ENCODE data around the gene MEF2A.

DNA sequence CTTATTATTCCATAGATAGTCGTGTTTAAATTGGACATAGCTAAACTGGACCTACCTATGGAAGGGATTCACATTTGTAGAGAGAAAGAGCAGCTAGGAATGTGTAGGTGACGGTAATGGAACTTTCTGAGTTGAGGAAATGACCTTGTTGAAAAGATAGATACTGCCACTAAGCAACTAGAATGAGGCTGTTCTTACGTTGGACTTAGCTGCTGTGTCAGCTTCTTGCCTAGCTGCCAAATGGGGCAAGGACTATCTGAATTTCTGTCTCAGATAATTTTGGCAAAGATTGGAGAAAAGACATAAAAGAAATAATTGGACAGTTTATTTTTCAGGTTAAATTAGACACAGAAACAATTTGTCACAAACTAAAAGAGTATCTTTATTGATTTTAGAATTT lies 68.8 kb downstream of the MEF2A start:
- TF ChIP-seq, protein P1, sequence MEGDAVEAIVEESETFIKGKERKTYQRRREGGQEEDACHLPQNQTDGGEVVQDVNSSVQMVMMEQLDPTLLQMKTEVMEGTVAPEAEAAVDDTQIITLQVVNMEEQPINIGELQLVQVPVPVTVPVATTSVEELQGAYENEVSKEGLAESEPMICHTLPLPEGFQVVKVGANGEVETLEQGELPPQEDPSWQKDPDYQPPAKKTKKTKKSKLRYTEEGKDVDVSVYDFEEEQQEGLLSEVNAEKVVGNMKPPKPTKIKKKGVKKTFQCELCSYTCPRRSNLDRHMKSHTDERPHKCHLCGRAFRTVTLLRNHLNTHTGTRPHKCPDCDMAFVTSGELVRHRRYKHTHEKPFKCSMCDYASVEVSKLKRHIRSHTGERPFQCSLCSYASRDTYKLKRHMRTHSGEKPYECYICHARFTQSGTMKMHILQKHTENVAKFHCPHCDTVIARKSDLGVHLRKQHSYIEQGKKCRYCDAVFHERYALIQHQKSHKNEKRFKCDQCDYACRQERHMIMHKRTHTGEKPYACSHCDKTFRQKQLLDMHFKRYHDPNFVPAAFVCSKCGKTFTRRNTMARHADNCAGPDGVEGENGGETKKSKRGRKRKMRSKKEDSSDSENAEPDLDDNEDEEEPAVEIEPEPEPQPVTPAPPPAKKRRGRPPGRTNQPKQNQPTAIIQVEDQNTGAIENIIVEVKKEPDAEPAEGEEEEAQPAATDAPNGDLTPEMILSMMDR (IDR thresholded peaks at IDR 0.05; ENCODE audit: borderline replicate concordance, extremely low read depth, low read length, poor library complexity, severe bottlenecking) = no peak
- no peak for TF ChIP-seq EZH2 (IDR thresholded peaks at IDR 0.05; ENCODE audit: borderline replicate concordance, low read depth, low read length, severe bottlenecking)
